ENCODE data around the gene SOCS2. TPM values are rescaled to one million over a fixed set of nuclear protein-coding genes. Genes with fewer than 3 reads are reported as not detected.

SOCS2 gene
- total RNA-seq, 1 experiment from 2014 or later = 57.2 TPM

- no CpG with 5 or more reads among the region's 5 CpGs for WGBS (ENCODE audit: extremely low coverage, insufficient read length, low lambda C conversion rate)
- H3K9me3 ChIP-seq (ENCODE audit: control insufficient read depth, low read depth, low read length) = no peaks in the 10 kb centered on the region
- H3K27ac Mint-ChIP-seq = no peak overlapping the region
Measured at GRCh38 chr12:93536766-93537488, 35.5 kb upstream of the SOCS2 start.

More at GRCh38 chr12:93536766-93537488, 35.5 kb upstream of the SOCS2 start:
- TF ChIP-seq, protein P1, sequence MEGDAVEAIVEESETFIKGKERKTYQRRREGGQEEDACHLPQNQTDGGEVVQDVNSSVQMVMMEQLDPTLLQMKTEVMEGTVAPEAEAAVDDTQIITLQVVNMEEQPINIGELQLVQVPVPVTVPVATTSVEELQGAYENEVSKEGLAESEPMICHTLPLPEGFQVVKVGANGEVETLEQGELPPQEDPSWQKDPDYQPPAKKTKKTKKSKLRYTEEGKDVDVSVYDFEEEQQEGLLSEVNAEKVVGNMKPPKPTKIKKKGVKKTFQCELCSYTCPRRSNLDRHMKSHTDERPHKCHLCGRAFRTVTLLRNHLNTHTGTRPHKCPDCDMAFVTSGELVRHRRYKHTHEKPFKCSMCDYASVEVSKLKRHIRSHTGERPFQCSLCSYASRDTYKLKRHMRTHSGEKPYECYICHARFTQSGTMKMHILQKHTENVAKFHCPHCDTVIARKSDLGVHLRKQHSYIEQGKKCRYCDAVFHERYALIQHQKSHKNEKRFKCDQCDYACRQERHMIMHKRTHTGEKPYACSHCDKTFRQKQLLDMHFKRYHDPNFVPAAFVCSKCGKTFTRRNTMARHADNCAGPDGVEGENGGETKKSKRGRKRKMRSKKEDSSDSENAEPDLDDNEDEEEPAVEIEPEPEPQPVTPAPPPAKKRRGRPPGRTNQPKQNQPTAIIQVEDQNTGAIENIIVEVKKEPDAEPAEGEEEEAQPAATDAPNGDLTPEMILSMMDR (conservative IDR thresholded peaks at IDR 0.05) = no peak
- Histone ChIP-seq H3K79me2 (ENCODE audit: insufficient read depth, low read length) (no peaks in the 10 kb centered on the region), H3K56ac (ENCODE audit: insufficient read length, low read depth, low read length) (no peak overlapping the region), H4K91ac (ENCODE audit: insufficient read length, low read depth, low read length) (no peak overlapping the region), H3K4ac (ENCODE audit: low read depth, low read length) (no peak overlapping the region), H4K8ac (replicated peaks; ENCODE audit: insufficient read length, low read depth, low read length) (no peak overlapping the region), H3K4me2 (ENCODE audit: insufficient read depth, insufficient read length, low read length) (no peak overlapping the region), H2BK15ac (ENCODE audit: low read depth, low read length) (no peak overlapping the region), H3K27me3 (ENCODE audit: insufficient read depth, low read length) (no peaks in the 10 kb centered on the region), H3K23me2 (ENCODE audit: insufficient read length, low read depth, low read length, poor library complexity, severe bottlenecking) (no peaks in the 10 kb centered on the region), H3K9ac (ENCODE audit: extremely low read depth, insufficient read length, low read length) (no peak overlapping the region), H2AFZ (ENCODE audit: low read length) (no peak overlapping the region), H3K18ac (ENCODE audit: insufficient read length, low read depth, low read length) (no peak overlapping the region), H2AK5ac (ENCODE audit: insufficient read length, low read length) (no peak overlapping the region), H3K23ac (ENCODE audit: insufficient read length, low read depth, low read length) (no peak overlapping the region), H4K20me1 (ENCODE audit: control insufficient read depth, insufficient read depth, insufficient read length) (no peaks in the 10 kb centered on the region), H2BK120ac (ENCODE audit: low read depth, low read length, poor library complexity, severe bottlenecking) (no peak overlapping the region), H3T11ph (ENCODE audit: low read length) (no peak overlapping the region), H2BK5ac (ENCODE audit: insufficient read length, low read length) (no peak overlapping the region), H2BK20ac (ENCODE audit: low read depth, low read length, poor library complexity, severe bottlenecking) (no peak overlapping the region), H3K4me1 (ENCODE audit: insufficient read depth, low read length) (no peaks in the 10 kb centered on the region), H4K5ac (ENCODE audit: insufficient read length, low read depth, low read length) (no peak overlapping the region), H3K79me1 (ENCODE audit: insufficient read depth, low read depth, low read length, poor library complexity, severe bottlenecking) (no peaks in the 10 kb centered on the region), H3K14ac (ENCODE audit: insufficient read depth, low read length) (no peak overlapping the region), H2BK12ac (ENCODE audit: insufficient read length, low read depth, low read length) (no peak overlapping the region), H3K27ac (ENCODE audit: insufficient read length, low read depth, low read length) (no peak overlapping the region)
- H3K4me1 Mint-ChIP-seq = peaks cover 4% of the 10 kb centered on the region in 2 experiments
- no peak overlapping the region for H3K4me3 Mint-ChIP-seq
- peaks cover 1% of the 10 kb centered on the region; the same call in 1 of the 2 replicates for H3K27me3 Mint-ChIP-seq (ENCODE audit: low read depth)
- DNase-seq = no peak
- peaks cover 0 to 1% (median 0%) of the 10 kb centered on the region in 3 experiments; a peak in 1 of 7 replicates for H3K36me3 Mint-ChIP-seq (ENCODE audit: insufficient read depth in 1 of 3, low read depth in 3 of 3)
- no peaks in the 10 kb centered on the region for H3K9me3 Mint-ChIP-seq

All from H9 (cell line).